ENCODE measurements around the gene HECW1. TPM values are rescaled to one million over a fixed set of nuclear protein-coding genes. Genes with fewer than 3 reads are reported as not detected.
"Not testable (repeated sequence)": the region's sequence is repeated elsewhere in the genome, so short reads cannot be mapped to it uniquely, and the experiment has no call there.

The HECW1 gene
- total RNA-seq, 1 experiment from 2014 or later, result 36.2 TPM

DNA sequence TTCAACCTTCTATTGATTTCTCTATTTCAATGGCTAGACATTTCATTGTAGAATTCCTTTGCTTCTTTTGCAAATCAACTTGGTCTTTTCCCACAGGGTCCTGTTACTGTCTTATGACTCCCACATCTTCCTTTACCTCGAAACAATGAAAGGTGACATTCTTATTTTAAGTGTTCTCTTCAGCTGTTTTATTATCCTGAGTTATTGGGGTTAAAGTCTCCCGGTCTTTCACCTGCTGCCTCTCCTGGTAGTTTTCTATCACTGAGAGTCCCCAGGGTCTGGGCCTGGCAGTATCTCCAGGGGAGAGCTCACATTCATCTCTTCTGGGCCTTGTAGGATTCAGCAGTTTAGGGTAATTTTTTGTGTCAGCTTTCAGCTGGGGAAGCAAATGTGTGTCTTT, 95.8 kb downstream of the HECW1 start:
- no peak for DNase-seq (ENCODE audit: low spot score)

DNA sequence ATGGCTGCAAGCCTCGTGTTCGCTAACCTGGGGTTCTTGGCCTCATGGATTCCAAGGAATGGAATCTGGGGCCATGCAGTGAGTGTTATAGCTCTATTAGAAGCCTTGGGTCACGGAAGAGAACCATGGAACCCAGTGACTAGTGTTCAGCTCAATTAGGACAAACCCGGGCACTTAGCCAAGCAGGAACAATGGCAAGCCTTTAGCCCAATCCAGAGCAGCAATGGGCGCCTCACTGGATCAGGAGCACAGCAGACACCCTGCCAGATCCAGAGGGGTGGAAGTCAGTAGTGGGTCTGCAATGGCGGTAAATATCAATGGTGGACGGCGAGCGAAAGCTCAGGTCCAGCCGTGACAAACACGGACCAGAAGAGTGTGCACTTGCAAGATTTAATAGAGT, 98.1 kb downstream of the HECW1 start:
- DNase-seq (ENCODE audit: low spot score), result not testable (repeated sequence)

DNA sequence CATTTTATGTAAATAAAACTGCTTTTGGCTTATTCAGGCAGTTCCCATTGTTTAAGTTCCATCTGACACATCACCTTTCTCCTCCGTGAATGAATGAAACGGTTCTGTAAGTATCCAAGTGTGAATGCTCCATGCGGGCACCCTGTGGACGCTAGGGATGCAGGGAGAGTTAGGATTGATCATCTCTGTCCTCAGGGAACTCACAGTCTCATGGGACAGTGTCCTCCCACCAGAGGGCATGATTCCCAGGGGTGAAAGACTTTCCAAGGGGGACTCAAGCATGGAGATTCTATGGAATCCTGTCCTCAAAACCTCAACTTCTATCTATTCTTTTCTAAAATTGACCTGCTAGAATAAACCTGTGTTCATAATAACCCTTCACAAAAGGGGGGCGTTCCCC, 98.8 kb downstream of the HECW1 start:
- DNase-seq (ENCODE audit: low spot score), result peak; percentile 43

DNA sequence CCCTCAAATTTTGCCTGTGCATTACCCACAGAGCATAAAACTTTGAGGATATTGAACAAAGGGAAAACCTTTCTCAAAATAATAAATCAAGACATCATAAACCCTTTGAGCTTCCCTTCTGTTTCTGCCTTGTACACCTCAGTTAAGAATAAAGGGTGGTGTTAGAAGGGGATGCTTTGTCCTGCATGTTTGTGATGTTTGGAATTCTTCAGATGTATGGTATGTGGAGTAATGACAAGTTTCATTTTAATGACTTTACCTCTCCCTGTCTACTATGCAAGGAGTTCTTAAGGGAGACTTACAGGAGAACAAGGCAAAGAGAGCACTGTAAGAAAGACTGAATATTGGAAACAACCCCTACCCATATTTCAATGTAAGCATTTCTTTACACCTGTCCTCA, 99.2 kb downstream of the HECW1 start:
- DNase-seq (ENCODE audit: low spot score), result peak; percentile 75

DNA sequence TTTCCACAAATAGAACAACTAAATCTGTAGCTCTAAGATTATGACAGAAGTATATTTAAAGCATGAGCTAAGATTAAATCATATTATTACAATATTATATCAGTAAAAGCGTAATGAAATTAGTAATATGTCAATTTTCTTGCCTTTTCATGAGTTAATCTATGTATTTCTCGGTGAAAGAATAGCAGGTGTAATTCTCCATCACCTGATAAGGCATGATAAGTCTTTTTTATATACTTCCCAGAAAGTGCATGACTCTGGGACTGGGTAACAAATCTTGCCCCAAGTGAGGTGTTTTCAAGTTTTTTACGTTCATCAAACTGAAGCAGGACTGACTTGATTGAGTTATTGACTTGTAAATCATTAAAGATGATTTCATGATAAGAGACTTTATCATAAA, 100.5 kb downstream of the HECW1 start:
- DNase-seq (ENCODE audit: low spot score), result no peak

DNA sequence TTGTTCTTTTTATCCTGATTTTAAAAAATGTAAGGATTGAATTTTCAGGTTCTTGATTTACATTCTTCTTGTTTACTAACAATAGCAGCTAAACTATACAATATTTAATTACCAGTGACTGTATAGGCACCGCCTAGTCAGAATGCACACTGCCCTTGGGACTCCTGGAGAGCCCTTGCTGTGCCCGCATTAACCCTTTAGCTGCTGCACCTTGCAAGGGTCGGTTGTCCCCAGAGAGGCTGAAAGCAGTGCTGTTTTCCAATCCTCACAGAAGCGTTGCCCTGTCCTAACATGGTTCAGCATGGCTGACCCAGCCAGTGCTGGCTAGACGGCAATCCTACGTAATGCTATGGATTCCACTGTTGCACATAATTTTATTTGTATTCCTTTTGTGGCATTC, 102.6 kb downstream of the HECW1 start:
- DNase-seq (ENCODE audit: low spot score), result no peak

DNA sequence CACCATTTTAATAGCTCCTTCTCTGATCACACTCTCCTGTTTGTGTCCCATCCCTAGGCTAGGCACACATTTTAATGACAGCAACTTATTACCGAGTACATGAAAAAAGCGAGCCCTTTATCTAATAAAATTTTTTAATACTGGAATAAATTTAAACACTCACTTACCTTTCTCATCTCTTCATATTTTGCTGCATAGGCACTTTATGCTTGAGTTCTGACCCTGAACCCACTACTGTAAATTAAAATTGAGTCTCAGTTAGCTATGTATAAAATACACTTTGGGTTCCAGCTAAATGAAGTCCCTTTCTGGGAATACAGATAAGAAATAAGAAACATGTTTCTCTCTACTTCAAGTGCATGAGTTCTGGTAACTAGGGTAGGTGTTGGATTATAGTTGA, 104.6 kb downstream of the HECW1 start:
- DNase-seq (ENCODE audit: low spot score), result no peak

DNA sequence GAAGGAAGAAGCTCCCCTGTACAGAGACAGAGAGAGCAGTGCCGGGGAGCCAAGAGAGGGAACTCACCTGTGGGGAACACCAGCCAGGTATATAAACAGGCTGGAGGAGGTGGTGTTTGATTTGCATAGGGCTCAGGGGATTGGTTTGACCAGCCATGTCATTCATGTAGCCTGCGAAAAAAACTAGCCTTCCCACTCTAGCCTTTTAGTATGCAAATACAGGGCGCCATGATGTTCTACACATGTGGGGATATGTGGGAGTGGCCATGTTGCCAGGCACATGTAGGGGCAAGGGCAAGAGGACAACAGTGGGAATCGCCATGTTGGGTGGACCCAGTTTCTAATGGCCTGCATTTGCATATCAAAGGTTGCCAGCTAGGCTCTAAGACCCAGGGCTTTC, 106.5 kb downstream of the HECW1 start:
- not testable (repeated sequence) for DNase-seq (ENCODE audit: low spot score)

DNA sequence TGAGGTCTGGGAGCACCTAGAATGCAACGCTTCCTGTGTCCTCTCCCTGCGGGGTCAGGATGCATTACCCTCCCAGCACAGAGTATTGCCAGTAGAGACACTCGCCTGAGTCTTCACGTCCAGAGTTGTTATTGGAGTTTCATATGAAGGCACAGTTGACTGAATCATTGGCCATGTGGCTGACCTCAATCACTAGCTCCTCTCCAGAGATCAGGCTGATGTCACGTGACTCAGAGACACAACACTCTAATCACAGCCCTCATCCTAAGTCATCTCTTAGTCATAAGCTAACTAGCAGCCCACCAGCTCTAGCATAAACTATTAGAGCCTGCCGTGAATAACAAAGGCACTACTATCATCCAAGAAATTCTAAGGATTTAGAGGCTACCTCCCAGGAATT, 107.8 kb downstream of the HECW1 start:
- peak; percentile 89 for DNase-seq (ENCODE audit: low spot score)

DNA sequence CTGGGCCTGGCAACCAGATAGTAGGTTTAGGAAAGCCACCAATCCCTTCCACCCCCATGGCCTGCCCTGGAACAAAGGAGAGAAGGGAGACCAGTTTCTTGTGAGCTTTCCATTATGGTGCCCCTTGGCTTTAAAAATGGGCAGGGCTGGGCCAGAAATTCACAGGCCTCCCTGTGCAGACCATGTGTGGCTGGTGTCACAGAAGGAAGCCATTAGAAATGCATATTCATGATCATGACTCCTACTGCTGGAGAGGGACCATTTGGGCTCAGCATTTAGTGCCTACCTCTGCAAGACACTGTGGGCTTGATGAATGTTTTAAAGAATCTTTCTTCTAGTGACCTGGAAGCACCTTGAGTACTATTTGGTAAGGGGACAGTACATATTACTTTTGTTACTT, 108.3 kb downstream of the HECW1 start:
- DNase-seq (ENCODE audit: low spot score), result no peak

DNA sequence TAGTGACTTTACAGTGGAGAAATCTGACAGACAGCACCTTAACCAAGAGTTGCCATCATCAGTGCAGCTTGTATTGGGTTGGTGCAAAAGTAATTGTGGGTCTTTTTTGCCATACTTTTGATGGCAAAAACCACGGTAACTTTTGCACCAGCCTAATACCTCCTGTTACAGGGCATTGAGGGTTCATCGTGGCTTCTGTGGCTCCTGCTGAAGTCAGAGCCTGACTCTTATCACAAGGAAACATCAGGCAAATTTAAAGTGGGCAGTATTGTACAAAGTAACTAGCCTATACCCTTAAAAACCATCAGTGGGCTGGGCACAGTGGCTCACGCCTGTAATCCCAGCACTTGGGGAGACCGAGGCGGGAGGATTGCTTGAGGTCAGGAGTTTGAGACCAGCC, 117.4 kb downstream of the HECW1 start:
- DNase-seq (ENCODE audit: low spot score), result no peak

DNA sequence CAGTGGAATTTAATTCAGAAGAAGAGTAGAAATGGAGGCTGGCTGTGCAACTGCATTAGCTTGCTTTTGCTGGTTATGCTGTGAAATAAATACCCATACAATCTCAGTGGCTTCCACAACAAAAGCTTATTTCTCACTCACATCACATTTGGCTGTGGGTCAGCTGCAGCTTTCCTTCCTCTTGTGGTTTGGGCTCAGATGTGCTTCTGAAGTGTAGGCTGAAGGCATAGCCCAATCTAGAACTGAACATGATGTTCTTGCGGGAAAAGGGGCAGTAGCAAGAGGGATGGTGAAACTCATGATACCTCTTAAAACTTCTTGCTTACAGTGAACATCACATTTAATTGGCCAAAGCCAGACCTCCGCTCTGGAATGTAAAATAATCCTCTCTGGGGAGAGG, 119.9 kb downstream of the HECW1 start:
- DNase-seq (ENCODE audit: low spot score), result no peak

DNA sequence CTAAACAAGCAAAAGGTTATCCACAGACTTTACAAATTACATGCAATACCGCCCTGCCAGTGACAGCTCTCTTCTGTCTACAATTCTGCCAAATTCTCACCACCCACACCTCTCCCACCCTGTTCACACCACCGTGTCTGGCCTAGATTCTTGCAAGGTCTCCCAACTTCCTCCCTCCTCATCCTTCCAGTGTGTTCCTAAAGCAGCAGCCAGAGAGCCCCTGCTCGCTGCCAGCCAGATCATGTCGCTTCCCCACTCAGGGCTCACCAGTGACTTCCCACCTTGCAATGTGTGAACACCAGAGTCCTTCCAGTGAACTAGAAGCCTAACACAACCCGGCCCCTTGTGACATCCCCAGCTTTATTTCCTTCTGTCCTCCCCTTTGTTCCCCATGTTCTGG, 121.6 kb downstream of the HECW1 start:
- DNase-seq (ENCODE audit: low spot score), result no peak

DNA sequence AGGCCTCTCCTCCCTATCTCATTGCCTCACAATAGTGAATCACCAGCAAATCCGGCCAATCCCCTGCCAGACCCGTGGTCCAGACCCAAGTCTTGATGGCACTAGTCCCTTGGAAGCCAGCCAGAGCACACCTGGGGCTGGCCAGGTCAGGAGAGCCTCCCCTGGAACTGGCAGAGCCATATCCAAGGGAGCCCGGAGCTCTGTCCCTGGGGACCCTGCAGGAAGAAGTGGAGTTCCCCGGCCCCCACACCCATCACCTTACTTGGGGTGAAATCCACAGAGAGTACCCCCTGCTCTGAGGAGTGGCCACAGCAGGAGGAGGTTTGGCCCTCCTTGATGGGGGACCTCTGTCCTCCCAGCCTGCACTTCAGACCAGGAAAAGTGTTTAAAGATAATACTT, 122.5 kb downstream of the HECW1 start:
- DNase-seq (ENCODE audit: low spot score), result no peak

DNA sequence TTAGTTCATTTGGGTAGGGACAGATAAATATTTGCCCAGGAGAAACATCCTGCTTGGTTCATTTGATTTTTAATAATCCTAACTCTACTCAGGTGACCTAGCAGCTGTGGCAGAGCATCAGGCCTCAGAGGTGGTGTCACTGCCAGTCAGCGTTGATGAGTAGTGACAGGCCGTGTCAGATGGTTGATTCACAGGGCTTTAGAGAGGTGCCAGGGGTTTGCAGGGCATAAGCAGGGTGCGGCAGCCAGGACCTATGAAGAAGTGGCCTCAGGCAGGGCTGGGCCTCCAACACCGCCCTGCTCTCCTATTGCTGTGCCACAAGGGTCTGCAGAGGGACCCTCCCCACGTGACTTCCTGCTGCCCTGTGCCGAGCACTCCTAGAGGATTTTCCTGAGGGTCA, 128.1 kb downstream of the HECW1 start:
- no peak for DNase-seq (ENCODE audit: low spot score)

DNA sequence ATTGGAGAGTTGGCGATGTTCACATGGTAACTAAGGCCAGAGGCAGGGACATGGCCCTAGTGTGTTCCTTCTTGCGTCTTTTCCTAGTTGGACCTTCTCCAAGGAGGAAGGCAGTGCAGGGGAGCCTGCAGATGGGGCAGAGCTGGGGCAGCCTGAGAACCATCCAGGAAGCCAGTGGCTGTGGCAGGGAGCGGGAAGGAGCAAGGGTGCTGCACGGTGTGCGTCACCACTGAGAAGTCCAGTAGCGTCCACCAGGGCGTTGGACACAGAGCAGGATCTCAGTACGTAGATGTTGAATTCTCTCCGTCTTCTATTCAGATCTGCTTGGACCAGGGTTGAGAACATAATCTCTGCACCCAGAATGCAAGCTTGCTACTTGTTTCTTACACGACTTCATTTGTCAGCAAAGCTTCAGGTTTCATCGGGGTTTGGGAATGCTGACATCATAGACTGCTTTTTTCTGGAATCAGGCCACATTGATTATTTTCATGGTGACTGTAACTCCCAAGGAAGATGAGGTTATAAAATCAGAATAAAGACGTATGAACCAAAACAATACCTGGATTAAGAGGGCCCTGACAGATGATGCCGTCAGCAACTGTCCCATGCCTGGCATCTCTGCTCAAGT, 130.3 kb downstream of the HECW1 start:
- no peak for DNase-seq (ENCODE audit: low spot score)

DNA sequence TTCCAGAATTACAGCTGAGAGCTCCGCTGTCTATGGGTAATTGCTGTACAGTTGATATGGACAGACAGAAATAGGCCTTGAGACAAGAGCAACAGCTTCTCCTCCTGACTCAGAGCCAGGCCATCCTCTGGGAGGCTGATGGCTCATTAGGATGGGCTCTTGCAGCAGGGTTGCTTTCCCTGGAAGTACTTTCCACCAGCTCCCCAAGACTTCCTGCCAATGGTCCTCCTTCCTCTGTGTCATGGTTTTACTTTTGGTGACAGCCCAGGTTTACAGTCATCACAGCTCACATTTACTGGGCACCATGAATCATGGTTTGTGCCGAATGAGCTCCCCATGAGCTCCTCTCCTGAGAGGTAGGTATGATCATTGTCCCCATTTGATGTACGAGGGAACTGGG, 131.8 kb downstream of the HECW1 start:
- DNase-seq (ENCODE audit: low spot score), result peak; percentile 41

DNA sequence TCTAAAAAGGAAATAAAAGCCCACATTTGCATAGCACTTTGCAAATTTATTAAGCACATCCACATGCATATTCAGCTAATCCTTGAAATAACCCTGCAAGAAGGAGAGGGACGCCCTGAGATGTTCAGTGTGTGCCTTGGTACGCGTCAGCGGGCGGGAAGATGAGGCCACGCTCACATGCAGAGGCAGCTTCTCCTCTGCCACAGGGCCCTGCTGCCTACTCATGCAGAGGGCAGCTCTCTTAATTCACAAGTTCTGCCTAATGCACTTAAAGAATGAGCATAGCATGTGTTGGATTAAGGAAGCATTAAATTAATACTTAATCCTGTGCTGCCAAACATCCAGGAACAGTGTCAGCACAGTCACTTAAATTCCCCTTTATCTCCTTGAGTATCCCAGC, 132.3 kb downstream of the HECW1 start:
- DNase-seq (ENCODE audit: low spot score), result no peak

DNA sequence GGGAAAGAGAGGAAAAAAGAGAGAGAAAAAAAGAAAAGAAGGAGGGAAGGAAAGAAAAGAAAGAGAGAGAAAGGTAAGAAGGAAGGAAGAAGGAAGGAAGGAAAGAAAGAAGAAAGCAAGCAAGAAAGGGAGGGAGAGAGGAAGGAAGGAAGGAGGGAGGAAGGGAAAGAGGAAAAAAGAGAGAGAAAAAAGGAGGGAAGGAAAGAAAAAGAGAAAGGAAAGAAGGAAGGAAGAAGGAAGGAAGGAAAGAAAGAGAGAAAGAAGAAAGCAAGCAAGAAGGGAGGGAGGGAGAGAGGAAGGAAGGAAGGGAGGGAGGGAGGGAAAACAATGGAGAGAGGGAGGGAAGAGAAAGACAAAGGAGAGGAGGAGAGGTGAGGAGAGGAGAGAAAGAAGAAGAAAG, 135.3 kb downstream of the HECW1 start:
- no peak for DNase-seq (ENCODE audit: low spot score)

DNA sequence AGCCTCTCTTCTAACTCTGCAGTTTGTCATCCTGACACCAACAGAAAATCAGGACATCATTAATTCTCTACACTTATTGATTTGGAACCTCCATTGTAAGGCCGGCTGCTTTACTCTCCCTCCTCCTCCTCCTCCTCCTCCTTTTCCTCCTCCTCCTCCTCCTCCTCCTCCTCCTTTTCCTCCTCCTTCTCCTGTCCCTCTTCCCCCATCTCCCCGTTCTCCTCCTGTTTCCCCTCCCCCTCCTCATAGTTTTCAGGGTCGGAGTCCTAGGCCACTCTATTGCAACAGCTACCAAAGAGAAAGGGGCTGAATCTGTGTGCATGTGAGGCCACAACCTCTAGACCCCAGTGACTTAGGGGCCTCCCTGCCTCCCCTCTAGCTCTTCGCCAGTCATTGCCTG, 136.1 kb downstream of the HECW1 start:
- DNase-seq (ENCODE audit: low spot score), result no peak

DNA sequence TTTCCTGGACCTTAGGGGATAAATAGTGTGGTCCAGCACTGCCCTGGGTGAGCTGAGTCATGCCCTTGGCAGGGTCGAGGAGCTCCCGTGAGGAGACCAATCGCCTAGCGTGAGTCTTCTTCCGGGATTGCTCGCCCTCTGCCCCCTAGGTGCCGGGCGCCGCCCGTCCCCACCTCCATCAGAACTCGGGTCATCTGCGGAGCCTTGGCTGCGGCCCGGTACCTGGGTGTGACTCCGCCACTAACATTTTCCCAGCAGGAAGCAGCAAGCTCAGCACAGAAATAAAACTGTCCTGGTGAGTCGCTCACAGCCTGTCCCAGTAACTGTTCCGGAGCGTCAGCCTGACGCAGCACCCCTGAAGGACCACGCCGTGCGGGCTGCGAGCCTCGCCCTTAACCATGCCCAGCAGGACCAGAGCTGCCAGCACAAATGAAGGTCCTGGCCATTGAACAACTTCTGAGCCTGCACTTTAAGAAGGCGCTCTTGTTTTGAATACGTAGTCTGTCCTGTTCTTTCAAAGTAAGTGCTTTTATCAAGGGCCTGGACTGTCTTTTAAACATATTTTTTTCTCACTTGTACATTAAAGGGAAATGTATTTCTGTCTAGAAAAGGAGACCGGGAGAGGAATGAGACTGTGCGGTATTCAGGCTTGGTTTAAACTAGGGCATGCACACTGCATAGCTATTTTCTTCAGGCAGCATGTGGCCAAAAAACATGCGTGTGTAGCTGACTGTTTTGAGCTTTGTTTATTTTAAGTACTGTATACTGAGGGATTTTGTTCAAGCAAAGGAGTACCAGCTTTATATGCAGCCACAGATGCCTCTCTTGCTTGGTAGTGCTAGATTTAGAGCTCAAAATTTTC, 136.7 kb downstream of the HECW1 start:
- DNase-seq (ENCODE audit: low spot score), result peak; percentile 91

DNA sequence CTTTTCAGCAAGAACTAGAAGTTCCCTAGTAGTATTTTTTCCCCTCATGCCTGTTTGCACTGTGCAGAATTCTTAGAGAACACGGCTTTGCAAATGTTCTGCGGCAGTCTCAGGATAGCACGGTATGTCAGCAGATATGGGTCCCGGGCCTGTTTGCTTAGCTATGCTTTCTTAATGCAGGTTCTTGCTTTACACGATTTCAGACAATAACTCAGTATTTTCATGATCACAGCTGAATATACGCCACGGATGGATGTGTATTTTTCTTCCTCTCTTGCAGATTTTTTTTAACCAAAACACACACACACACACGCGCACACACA, 137.3 kb downstream of the HECW1 start:
- no peak for DNase-seq (ENCODE audit: low spot score)

DNA sequence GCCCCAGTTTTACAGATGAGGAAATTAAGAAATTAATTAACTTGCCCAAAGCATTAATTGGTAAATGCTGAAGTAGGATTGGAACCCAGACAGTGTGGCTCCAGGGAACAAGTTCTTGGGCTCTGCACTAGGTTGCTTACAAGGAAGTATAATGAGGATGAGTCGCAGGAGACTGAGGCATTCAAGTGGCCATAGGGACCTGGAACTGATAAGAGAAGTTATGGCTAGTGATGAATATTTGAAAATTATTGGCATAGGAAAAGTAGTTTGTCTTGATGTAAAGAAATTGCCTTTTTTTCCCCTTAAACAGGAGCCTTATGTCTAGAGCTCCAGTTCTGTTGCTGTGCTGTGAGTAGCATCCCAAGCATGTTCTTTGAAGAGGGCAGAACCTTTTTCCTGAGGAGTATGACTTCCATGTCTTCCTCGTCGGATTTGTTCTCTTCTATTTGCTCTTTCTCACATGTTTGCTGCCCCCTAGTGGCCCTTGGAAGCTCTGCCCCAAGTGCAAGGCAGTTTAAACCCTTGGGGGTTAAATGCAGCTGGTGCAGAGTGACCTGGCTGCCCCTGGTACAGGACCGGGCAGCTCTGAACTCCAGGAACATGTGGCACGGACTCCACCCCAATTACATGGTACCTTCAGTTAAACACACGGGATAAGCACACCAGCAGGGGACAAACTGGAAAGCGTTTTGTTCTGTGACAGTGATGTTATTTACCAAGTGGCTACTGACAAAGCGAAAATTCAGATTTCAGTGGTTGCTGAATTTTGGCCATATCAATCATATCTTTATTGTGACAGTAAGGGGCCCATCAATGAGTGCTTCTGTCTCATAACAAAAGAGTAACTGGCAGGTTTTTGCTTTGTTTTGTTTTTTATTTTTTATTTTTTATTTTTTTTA, 148.8 kb downstream of the HECW1 start:
- DNase-seq (ENCODE audit: low spot score), result peak; percentile 89
